NCI-H1048 (cell line): ENCODE results near the gene LEP.
"Not testable (repeated sequence)": the region's sequence is repeated elsewhere in the genome, so short reads cannot be mapped to it uniquely, and the experiment has no call there.

Experiments used
- DNase-seq: peaks from one replicate; lab custom pipeline; 2025; lab: John Stamatoyannopoulos, UW

Gene LEP

GRCh38 chr7:128210590-128211570 lies 30.2 kb upstream of the LEP start:
- no peak for DNase-seq

DNA sequence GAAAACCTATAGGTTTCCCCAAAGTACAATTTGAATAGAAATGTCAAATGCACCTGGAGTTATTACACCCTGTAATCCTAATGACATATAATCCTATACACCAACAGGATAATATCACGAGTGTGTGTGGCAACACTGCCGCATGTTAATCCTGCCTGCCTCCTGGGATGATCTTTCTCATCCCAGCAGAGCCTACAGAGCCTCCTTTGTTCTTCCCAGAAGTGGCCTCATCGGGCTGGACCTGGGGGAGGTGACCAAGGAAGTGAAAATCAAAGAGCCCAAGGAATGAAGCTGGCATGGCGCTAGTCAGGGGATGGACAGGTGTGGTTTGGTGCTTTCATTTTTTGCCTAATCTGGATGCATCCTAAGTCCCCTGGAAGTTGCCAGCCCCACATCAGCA lies 29.5 kb upstream of the LEP start:
- DNase-seq: no peak

- no peak for DNase-seq
Measured at GRCh38 chr7:128214463-128214862, 26.6 kb upstream of the LEP start.

DNA sequence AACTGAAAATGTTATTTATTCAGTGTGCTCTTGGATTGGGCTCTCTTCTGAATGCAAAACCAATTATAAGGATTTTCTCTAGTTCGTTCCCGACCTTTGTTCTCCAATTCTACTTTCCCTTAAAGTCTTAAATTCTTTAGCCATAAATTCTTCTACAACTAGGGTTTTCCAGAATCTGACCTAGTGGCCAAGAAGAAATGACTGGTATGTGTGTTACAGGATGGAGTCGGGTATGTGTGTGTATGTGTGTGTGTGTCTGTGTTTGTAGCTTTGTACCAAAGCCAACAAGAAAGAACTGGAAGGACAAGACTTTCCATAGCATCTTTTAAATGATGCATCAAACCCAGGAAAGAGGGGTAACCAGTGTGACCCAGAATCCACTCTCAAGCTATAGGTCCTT lies 25.8 kb upstream of the LEP start:
- no peak for DNase-seq

DNA sequence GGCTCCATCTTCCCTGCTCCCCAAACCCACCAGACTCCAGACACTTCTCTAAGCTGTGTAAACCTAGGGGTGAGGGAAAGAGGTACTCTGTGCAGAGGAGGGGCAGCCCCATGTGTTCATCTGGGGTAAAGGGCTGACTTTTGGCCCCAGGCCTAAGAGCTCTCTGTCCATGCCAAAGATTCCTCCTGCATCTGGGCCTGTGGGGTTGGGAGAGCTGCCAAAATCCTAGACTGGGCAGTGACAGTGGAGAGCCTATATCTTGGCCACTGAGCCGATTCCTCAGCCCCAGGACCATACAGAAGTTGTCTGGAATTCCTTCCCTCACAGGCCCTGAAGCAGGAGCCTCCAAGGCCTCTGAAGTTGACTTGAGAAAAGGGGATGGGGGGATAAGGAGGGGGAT lies 25.3 kb upstream of the LEP start:
- no peak for DNase-seq

- DNase-seq: no peak
Measured at GRCh38 chr7:128217030-128217805, 23.9 kb upstream of the LEP start.

- DNase-seq: no peak
Measured at GRCh38 chr7:128217967-128218652, 23.0 kb upstream of the LEP start.

- no peak for DNase-seq
Measured at GRCh38 chr7:128219636-128220035, 21.4 kb upstream of the LEP start.

DNA sequence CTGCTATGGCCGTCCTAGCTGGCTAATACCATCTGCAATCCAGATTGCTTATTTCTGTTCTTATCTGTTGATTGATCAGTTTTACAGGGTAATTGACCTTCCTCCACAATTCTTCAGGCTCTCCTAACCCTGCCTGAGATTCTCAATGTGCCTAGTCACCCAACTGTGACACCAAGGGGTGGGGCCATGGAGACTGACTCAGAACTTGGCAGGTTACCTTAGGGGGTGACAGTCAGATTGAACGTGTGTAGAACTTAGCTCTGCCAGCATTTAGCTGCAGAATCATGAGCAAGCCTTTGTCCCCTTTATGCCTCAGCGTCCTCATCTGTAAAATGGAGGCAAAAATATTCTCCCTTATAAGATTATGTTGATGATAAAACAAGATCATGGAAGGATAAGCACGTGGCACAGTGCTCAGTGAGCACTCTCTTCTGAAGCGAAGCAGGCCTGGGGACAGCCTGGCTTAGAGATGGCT lies 19.1 kb upstream of the LEP start:
- DNase-seq: no peak

GRCh38 chr7:128226132-128226980 lies 14.7 kb upstream of the LEP start:
- no peak for DNase-seq

GRCh38 chr7:128227271-128227670 lies 13.8 kb upstream of the LEP start:
- no peak for DNase-seq

- no peak for DNase-seq
Measured at GRCh38 chr7:128231021-128231420, 10.1 kb upstream of the LEP start.

DNA sequence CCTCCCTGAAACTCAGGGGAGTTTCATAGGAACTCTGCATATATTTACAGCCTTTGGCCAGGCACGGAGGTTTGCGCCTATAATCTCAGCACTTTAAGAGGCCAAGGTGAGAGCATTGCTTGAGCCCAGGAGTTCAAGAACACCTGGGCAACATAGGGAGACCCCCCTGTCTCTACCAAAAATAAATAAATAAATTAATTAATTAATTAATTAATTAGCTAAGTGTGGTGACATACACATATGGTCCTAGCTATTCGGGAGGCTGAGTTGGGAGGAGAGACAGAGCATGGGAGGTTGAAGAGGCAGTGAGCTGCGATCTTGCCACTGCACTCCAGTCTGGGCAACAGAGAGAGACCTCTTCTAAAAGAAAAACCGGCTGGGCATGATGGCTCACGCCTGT lies 9.4 kb upstream of the LEP start:
- no peak for DNase-seq

DNA sequence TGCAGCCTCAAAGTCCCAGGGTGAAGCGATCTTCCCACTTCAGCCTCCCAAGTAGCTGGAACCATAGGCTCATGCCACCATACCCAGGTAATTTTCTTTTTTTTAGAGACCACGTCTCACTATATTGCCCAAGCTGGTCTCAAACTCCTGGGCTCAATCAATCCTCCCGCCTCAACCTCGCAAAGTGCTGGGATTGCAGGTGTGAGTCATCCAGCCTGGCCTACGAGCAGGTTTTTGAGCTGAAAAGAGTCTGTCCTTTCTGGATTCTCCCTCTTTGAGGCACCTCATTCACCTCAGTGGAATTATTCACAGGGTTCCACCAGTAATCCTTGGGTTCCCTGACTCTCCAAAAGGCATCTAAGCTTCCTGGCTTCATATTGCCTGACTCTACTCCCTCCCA lies 7.6 kb upstream of the LEP start:
- DNase-seq: no peak

- DNase-seq: no peak
Measured at GRCh38 chr7:128234476-128235026, 6.5 kb upstream of the LEP start.

DNA sequence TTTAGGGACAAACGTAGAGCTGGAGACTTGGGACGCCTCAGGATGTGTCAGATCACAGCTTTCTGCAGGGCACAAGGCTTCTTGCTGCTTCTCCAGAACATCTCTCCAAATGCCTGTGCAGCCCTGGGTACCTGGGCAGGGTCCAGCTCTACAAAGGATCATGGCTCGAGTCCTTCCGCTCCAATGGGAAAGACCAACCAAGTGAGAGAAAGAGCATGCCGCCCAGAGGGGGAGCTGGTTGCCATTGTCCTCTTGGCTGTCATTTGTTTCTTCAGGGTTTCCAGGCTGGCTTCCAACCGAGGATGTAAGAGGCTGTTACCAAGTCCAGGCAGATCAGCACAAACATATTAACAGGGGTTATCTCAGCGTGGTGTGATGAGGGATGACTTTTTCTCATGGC lies 5.6 kb upstream of the LEP start:
- no peak for DNase-seq

DNA sequence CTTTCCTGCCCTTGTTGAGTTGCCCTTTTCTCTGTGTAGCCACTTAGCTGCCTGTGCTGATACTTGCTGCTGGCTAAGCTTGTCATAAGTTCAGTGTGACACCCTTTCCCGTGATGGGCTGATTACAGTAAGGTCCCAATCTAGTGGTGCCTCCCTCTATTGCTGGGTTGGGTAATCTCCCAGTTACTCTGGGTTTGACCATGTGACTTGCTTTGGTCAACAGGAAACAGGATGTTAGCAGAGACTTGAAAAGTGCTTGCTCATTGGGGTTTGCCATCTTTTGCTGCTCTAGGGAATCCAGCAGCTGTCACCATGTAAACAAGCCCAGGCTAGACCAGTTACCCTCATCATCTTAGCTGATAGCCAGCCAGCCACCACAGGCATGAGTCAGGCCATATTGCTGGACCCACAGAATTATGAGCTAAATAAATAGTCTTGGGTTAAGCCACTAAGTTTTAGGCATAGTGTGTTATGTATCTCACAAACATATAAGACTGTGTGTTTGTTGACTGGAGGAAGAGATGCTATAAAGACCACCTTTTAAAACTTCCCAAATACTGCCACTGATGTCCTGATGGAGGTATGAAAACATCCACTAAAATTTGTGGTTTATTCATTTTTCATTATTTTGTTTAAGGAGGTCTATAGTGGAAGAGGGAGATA lies 4.0 kb upstream of the LEP start:
- no peak for DNase-seq

- not testable (repeated sequence) for DNase-seq
Measured at GRCh38 chr7:128239146-128239545, 1.9 kb upstream of the LEP start.

DNA sequence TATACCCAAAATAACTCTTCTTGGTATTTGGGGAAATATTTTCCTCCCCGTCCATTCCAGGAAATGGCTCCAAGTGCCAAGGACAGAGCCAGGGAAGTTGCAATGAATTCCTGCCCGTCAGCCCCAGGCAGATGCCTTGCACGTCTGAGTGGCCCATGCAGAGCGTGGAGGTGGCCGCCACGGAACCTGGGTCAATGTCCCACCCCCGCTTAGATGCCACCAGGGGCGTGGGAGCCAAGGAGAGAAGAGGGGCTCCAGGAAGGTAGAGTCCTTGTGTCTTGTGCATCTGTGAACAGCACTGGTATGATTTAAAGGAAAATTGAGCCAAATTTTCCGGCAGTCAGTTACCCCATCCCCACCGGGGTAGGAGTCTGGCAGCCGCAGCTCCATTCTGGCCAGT lies 1.6 kb downstream of the LEP start:
- DNase-seq: no peak

GRCh38 chr7:128243273-128243672 lies 2.2 kb downstream of the LEP start:
- DNase-seq: no peak

GRCh38 chr7:128244861-128245260 lies 3.8 kb downstream of the LEP start:
- no peak for DNase-seq
